Measurements from ENCODE around the gene KCTD2. TPM values are rescaled to one million over a fixed set of nuclear protein-coding genes. Genes with fewer than 3 reads are reported as not detected.

Gene KCTD2
- polyA plus RNA-seq, 1 of the 3 experiments (the other 2 are of a cell fraction), result 27.5 TPM

- 91% methylated on average over 5 of the region's 5 CpGs for WGBS (ENCODE audit: low lambda C conversion rate)
- Histone ChIP-seq H3F3A (replicated peaks; ENCODE audit: insufficient read depth) (peaks cover 10% of the 10 kb centered on the region), H3K9me3 (no peaks in the 10 kb centered on the region), H3K27ac (ENCODE audit: low read depth in 2 of 2, low read length in 1 of 2) (no peak overlapping the region), H3K79me2 (ENCODE audit: insufficient read depth) (no peaks in the 10 kb centered on the region), H3K4me3 (ENCODE audit: low read depth in 2 of 2, low read length in 1 of 2) (no peak overlapping the region), H2AFZ (ENCODE audit: low read depth) (no peak overlapping the region), H3K27me3 (ENCODE audit: insufficient read depth) (no peaks in the 10 kb centered on the region), H4K20me1 (ENCODE audit: insufficient read depth) (no peaks in the 10 kb centered on the region), H3K4me1 (ENCODE audit: control insufficient read depth in 1 of 2, insufficient read depth in 2 of 2, low read depth in 1 of 2, low read length in 1 of 2) (peaks cover 4 to 15% of the 10 kb centered on the region in 2 experiments; a peak in 3 of 4 replicates), H3K36me3 (replicated peaks in 1 of 2; ENCODE audit: control insufficient read depth in 1 of 2, insufficient read depth in 2 of 2, low read length in 1 of 2) (peaks cover 10 to 26% of the 10 kb centered on the region in 2 experiments), H3K4me2 (no peak overlapping the region), H3K9ac (no peak overlapping the region), H3K9me2 (no peaks in the 10 kb centered on the region)
- DNase-seq, result no peak
- POLR2A ChIA-PET, result interaction anchor here (5.3 kb wide), 1 partner anchor 17 kb away, joined by 23 read pairs; no protein-coding TSS in a partner anchor
- CTCF ChIA-PET, result interaction anchor here (0.9 to 19.8 kb wide), 9 partner anchors 11 to 406 kb away, joined by 3 to 295 read pairs (median 4); partner anchors contain the start of gene USH1G
- TF ChIP-seq RAD21 (IDR thresholded peaks at IDR 0.05; ENCODE audit: low read length) (peak; percentile 60), SMC3 (IDR thresholded peaks at IDR 0.05; ENCODE audit: low read depth, low read length) (peak; percentile 29; the same call in 1 of the 2 replicates), YY1 (IDR thresholded peaks at IDR 0.05; ENCODE audit: low read depth) (no peak)
Observed at GRCh38 chr17:75006653-75007052, 40.4 kb upstream of the KCTD2 start.

GRCh38 chr17:75008373-75008772 lies 38.7 kb upstream of the KCTD2 start:
- no peak for DNase-seq
- Histone ChIP-seq H3K4me2 (no peak overlapping the region), H3K9me3 (no peaks in the 10 kb centered on the region), H3K27me3 (ENCODE audit: insufficient read depth) (no peaks in the 10 kb centered on the region), H3K9ac (no peak overlapping the region), H3F3A (replicated peaks; ENCODE audit: insufficient read depth) (peaks cover 16% of the 10 kb centered on the region), H2AFZ (ENCODE audit: low read depth) (no peak overlapping the region), H4K20me1 (ENCODE audit: insufficient read depth) (no peaks in the 10 kb centered on the region), H3K9me2 (no peaks in the 10 kb centered on the region), H3K36me3 (replicated peaks in 1 of 2; ENCODE audit: control insufficient read depth in 1 of 2, insufficient read depth in 2 of 2, low read length in 1 of 2) (peaks cover 0 to 10% of the 10 kb centered on the region in 2 experiments), H3K4me1 (ENCODE audit: control insufficient read depth in 1 of 2, insufficient read depth in 2 of 2, low read depth in 1 of 2, low read length in 1 of 2) (peaks cover 11 to 21% of the 10 kb centered on the region in 2 experiments; a peak in 3 of 4 replicates), H3K4me3 (ENCODE audit: low read depth in 2 of 2, low read length in 1 of 2) (no peak overlapping the region), H3K79me2 (ENCODE audit: insufficient read depth) (peaks cover 6% of the 10 kb centered on the region), H3K27ac (ENCODE audit: low read depth in 2 of 2, low read length in 1 of 2) (no peak overlapping the region)
- POLR2A ChIA-PET, result interaction anchor here (1.0 to 5.3 kb wide), 2 partner anchors 9 to 19 kb away, joined by 4 to 23 read pairs; no protein-coding TSS in a partner anchor
- TF ChIP-seq ELF1 (IDR thresholded peaks at IDR 0.05), result no peak
- TF ChIP-seq GATA2 (CRISPR knock-in tag; IDR thresholded peaks at IDR 0.05), result no peak
- no peak for TF ChIP-seq CTCF (IDR thresholded peaks at IDR 0.05)
- TF ChIP-seq EP300 (IDR thresholded peaks at IDR 0.05; ENCODE audit: borderline replicate concordance in 1 of 2, low read depth in 1 of 2, low read length in 1 of 2), result no peak
- no peak for TF ChIP-seq MXI1 (IDR thresholded peaks at IDR 0.05; ENCODE audit: low read depth, low read length)
- no peak for TF ChIP-seq REST (IDR thresholded peaks at IDR 0.05; ENCODE audit: low read depth, low read length)
- TF ChIP-seq TAF1 (IDR thresholded peaks at IDR 0.05; ENCODE audit: borderline replicate concordance, low read depth, low read length), result no peak
- TF ChIP-seq SIN3A (IDR thresholded peaks at IDR 0.05; ENCODE audit: borderline replicate concordance, low read depth, low read length), result no peak
- TF ChIP-seq NFIC (IDR thresholded peaks at IDR 0.05; ENCODE audit: borderline replicate concordance), result no peak
- no peak for TF ChIP-seq RAD21 (IDR thresholded peaks at IDR 0.05; ENCODE audit: low read length)
- TF ChIP-seq NRF1 (IDR thresholded peaks at IDR 0.05; ENCODE audit: low read depth, low read length), result no peak
- no peak for TF ChIP-seq YY1 (IDR thresholded peaks at IDR 0.05; ENCODE audit: low read depth)
- TF ChIP-seq JUND (IDR thresholded peaks at IDR 0.05), result no peak
- no peak for TF ChIP-seq POLR2AphosphoS5 (IDR thresholded peaks at IDR 0.05; ENCODE audit: low read depth, low read length)
- TF ChIP-seq GABPA (IDR thresholded peaks at IDR 0.05; ENCODE audit: low read depth), result no peak
- no peak for TF ChIP-seq USF2 (IDR thresholded peaks at IDR 0.05; ENCODE audit: borderline replicate concordance, low read depth, low read length)
- no peak for TF ChIP-seq RCOR1 (IDR thresholded peaks at IDR 0.05; ENCODE audit: low read length)
- TF ChIP-seq RFX5 (IDR thresholded peaks at IDR 0.05; ENCODE audit: low read length), result no peak
- 93% methylated on average over 6 of the region's 6 CpGs for WGBS (ENCODE audit: low lambda C conversion rate)
- CTCF ChIA-PET, result interaction anchor here (0.6 to 19.8 kb wide), 8 partner anchors 10 to 471 kb away, joined by 3 to 295 read pairs (median 4); partner anchors contain the start of genes CDR2L and OTOP2
